HepG2 (cell line): ENCODE data around the gene GPR39. TPM values are rescaled to one million over a fixed set of nuclear protein-coding genes. Genes with fewer than 3 reads are reported as not detected.

Experiments
- ATAC-seq: fragments of 200-7000 bp; cut with Tn5 transposase; 3 replicates; pipeline ENCODE4 v1.9.1; 2020; ENCODE audit warnings: mild to moderate bottlenecking, moderate library complexity
- BruUV-seq: library from RNA; stranded (reverse); fragments of 400-500 nt; replicated peaks from 2 replicates; lab custom pipeline; 2021; lab: Mats Ljungman, UMichigan
- CTCF ChIA-PET: fragments of 300-600 bp; formaldehyde crosslinking; extraction: SDS; loops from one replicate; lab custom pipeline; 2021; ENCODE audit warnings: low total read pairs, inconsistent platforms, low intra/inter-chr PET ratio; lab: Yijun Ruan, JAX
- POLR2A ChIA-PET: fragments of 350-600 bp; sonication (Branson Sonifier 250); formaldehyde crosslinking; loops from one replicate; lab custom pipeline; 2020; ENCODE audit warnings: antibody characterized with exemption, inconsistent platforms; lab: Yijun Ruan, JAX
- DNase-seq: peaks from one replicate; pipeline ENCODE4 v3.0.0-alpha.2; 2015; ENCODE audit warnings: low spot score
- FAIRE-seq: peaks from 3 replicates; lab custom pipeline; 2011; peaks lifted over from hg19 to GRCh38; lab: Jason Lieb, UNC
- H2AFZ ChIP-seq: one replicate; pipeline ENCODE4 v1.6.1; 2011; ENCODE audit warnings: low read length, inconsistent platforms
- H3K27ac ChIP-seq: fragments of 300-600 bp; 3 replicates; pipeline ENCODE4 v1.8.0; 2011; ENCODE audit warnings: mixed run types, mild to moderate bottlenecking, mixed read lengths, low read length, inconsistent platforms; ENCODE audit not compliant: insufficient read depth; ENCODE audit errors: extremely low read length
- H3K27me3 ChIP-seq, 2 experiments: fragments of 200-600 bp in 1 of 2; 2 replicates in 1 of 2; 3 replicates in 1 of 2; pipeline versions ENCODE4 v1.6.0 to v1.8.0; 2011; ENCODE audit warnings: low read length in 2 of 2, mild to moderate bottlenecking in 2 of 2, moderate library complexity in 2 of 2, inconsistent platforms in 1 of 2; ENCODE audit not compliant: insufficient read depth in 2 of 2, control insufficient read depth in 1 of 2
- H3K36me3 ChIP-seq, 2 experiments: fragments of 200-600 bp in 1 of 2; replicated peaks in 1 of 2; 2 replicates in 1 of 2; 3 replicates in 1 of 2; pipeline versions ENCODE4 v1.5.1 to v1.8.0; 2011; ENCODE audit warnings: low read length in 2 of 2, inconsistent platforms in 1 of 2; ENCODE audit not compliant: insufficient read depth in 2 of 2, control insufficient read depth in 1 of 2
- H3K4me1 ChIP-seq: 2 replicates; pipeline ENCODE4 v1.5.1; 2012; ENCODE audit warnings: low read length, inconsistent platforms; ENCODE audit not compliant: insufficient read depth
- H3K4me2 ChIP-seq: 2 replicates; pipeline ENCODE4 v1.6.0; 2011; ENCODE audit warnings: low read depth, low read length, inconsistent platforms
- H3K4me3 ChIP-seq, 3 experiments: fragments of 200-600 bp in 1 of 3; sonication (generic), shearing (Covaris generic) in 1 of 3; replicated peaks in 1 of 3; 2 replicates each; pipeline ENCODE4 v1.5.1; 2011 to 2016; ENCODE audit warnings: low read length in 3 of 3, inconsistent platforms in 2 of 3, low read depth in 2 of 3, mild to moderate bottlenecking in 2 of 3, control low read depth in 1 of 3, mixed read lengths in 1 of 3; ENCODE audit not compliant: insufficient read depth in 1 of 3
- H3K79me2 ChIP-seq: one replicate; pipeline ENCODE4 v1.6.1; 2011; ENCODE audit warnings: low read length, inconsistent platforms; ENCODE audit not compliant: insufficient read depth
- H3K9ac ChIP-seq: 2 replicates; pipeline ENCODE4 v1.6.0; 2011; ENCODE audit warnings: mild to moderate bottlenecking, low read depth, low read length, inconsistent platforms; ENCODE audit not compliant: insufficient read depth
- H3K9me3 ChIP-seq: 2 replicates; pipeline ENCODE4 v1.5.1; 2012; ENCODE audit warnings: mild to moderate bottlenecking, low read length
- H4K20me1 ChIP-seq: 2 replicates; pipeline ENCODE4 v1.6.0; 2011; ENCODE audit warnings: inconsistent platforms, mild to moderate bottlenecking, low read length, moderate library complexity; ENCODE audit not compliant: insufficient read depth
- ATF5 ChIP-seq: sonication (generic); formaldehyde crosslinking; IDR thresholded peaks from 2 replicates; pipeline ENCODE4 v1.4.0; 2020; ENCODE audit warnings: mild to moderate bottlenecking, low read depth, missing genetic modification reagents
- CREB3 ChIP-seq: sonication (generic); formaldehyde crosslinking; IDR thresholded peaks from 2 replicates; pipeline ENCODE4 v1.5.0; 2020; ENCODE audit warnings: missing genetic modification reagents
- E2F1 ChIP-seq: sonication (generic); formaldehyde crosslinking; IDR thresholded peaks from 2 replicates; pipeline ENCODE4 v1.5.0; 2020; ENCODE audit warnings: missing genetic modification reagents
- FOXK1 ChIP-seq: sonication (generic); formaldehyde crosslinking; IDR thresholded peaks from 2 replicates; pipeline ENCODE4 v1.4.0; 2020; ENCODE audit warnings: low read depth, missing genetic modification reagents, borderline replicate concordance
- HNRNPUL1 ChIP-seq: fragments of 200-400 bp; formaldehyde crosslinking; IDR thresholded peaks from 2 replicates; pipeline ENCODE4 v1.6.1; 2017; ENCODE audit warnings: low read depth, mild to moderate bottlenecking, low read length, moderate library complexity
- MEIS1 ChIP-seq: sonication (generic); formaldehyde crosslinking; IDR thresholded peaks from 2 replicates; pipeline ENCODE4 v1.9.0; 2021; ENCODE audit warnings: mild to moderate bottlenecking, missing genetic modification reagents, moderate library complexity, borderline replicate concordance
- RBAK ChIP-seq: sonication (generic); formaldehyde crosslinking; IDR thresholded peaks from 2 replicates; pipeline ENCODE4 v1.5.1; 2020; ENCODE audit warnings: mild to moderate bottlenecking, missing genetic modification reagents
- SALL1 ChIP-seq: sonication (generic); formaldehyde crosslinking; IDR thresholded peaks from 2 replicates; pipeline ENCODE4 v1.8.0; 2022; ENCODE audit warnings: mild to moderate bottlenecking, missing genetic modification reagents
- TBX3 ChIP-seq: fragments of 450-650 bp; IDR thresholded peaks from 2 replicates; pipeline ENCODE4 v1.6.1; 2017; ENCODE audit warnings: antibody characterized with exemption, mild to moderate bottlenecking, inconsistent platforms, borderline replicate concordance
- ZNF138 ChIP-seq: sonication (generic); formaldehyde crosslinking; IDR thresholded peaks from 2 replicates; pipeline ENCODE4 v1.5.0; 2020; ENCODE audit warnings: mild to moderate bottlenecking, low read depth, missing genetic modification reagents
- ZNF263 ChIP-seq: sonication (generic); formaldehyde crosslinking; IDR thresholded peaks from 2 replicates; pipeline ENCODE4 v1.4.0; 2020; ENCODE audit warnings: missing genetic modification reagents
- ZNF503 ChIP-seq: sonication (generic); formaldehyde crosslinking; IDR thresholded peaks from 2 replicates; pipeline ENCODE4 v1.4.0; 2020; ENCODE audit warnings: missing genetic modification reagents
- WGBS: methylation state at CpG from one replicate; pipeline ENCODE4 v1.1.6; 2017; ENCODE audit warnings: low lambda C conversion rate; 5-methylcytosine and 5-hydroxymethylcytosine counted together
- in situ Hi-C: cut with HindIII; loops from 2 replicates; pipeline ENCODE4 v1.10.0; 2017; ENCODE audit warnings: low pct_unique_long_range_greater_than_20kb; ENCODE audit not compliant: extremely low pct_ligation_motif_present
- intact Hi-C: fragments of 100-400 bp; cut with micrococcal nuclease; formaldehyde crosslinking; loops from one replicate; pipeline ENCODE4 v1.10.0; 2022; ENCODE audit not compliant: unreplicated experiment
- polyA plus RNA-seq, 8 experiments: library from polyadenylated mRNA; depleted of rRNA in 3 of 8; stranded (reverse) in 7 of 8; unstranded in 1 of 8; fragments of >200 nt; fragmentation: Illumina TruSeq in 4 of 8; extraction: Trizol in 4 of 8; gene quantifications; 2 replicates each; pipeline versions ENCODE4 v1.2.1 to v1.2.3, GENCODE V29; 2011 to 2016; ENCODE audit warnings: low read depth in 4 of 8, missing spikeins in 1 of 8, mixed read lengths in 1 of 8; ENCODE audit not compliant: insufficient read depth in 1 of 8
- total RNA-seq, 5 experiments: library from RNA; depleted of rRNA; stranded (reverse); fragments of >200 nt; fragmentation: Illumina TruSeq; extraction: Trizol; gene quantifications; 2 replicates each; pipeline ENCODE4 v1.2.3, GENCODE V29; 2016; ENCODE audit warnings: low read depth in 1 of 5

Gene GPR39
- total and polyA plus RNA-seq, 2 of the 13 experiments (the other 11 are each of a cell fraction or from before 2014, with no cell fraction given), result 0.16 to 0.62 TPM

- H3K4me2 ChIP-seq, result no peak overlapping the region
- no peaks in the 10 kb centered on the region for H4K20me1 ChIP-seq
- H3K4me1 ChIP-seq, result no peaks in the 10 kb centered on the region
- ChIA-PET CTCF (no interaction called here), POLR2A (no interaction called here)
- intact Hi-C loops, result no loop called here
- no peak overlapping the region for H3K27ac ChIP-seq
- WGBS, result 29% methylated on average over 12 of the region's 12 CpGs
- no peak overlapping the region for H2AFZ ChIP-seq
- no peaks in the 10 kb centered on the region for H3K79me2 ChIP-seq
- H3K27me3 ChIP-seq, result no peaks in the 10 kb centered on the region
- H3K9ac ChIP-seq, result no peak overlapping the region
- H3K36me3 ChIP-seq, result no peaks in the 10 kb centered on the region
- no TSS peak for BruUV-seq
- no peak for ATAC-seq
- peaks cover 10% of the 10 kb centered on the region; the same call in 1 of the 2 replicates for H3K9me3 ChIP-seq
- no peak for TF ChIP-seq ZNF138 (CRISPR knock-in tag)
- no peak for DNase-seq
- in situ Hi-C loops, result no loop called here
- H3K4me3 ChIP-seq, result no peak overlapping the region
- no peak for FAIRE-seq
Measured at GRCh38 chr2:132559326-132559725, 142.7 kb downstream of the GPR39 start.

GRCh38 chr2:132559921-132560320 is 143.3 kb downstream of the GPR39 start:
- H3K4me2 ChIP-seq, result no peak overlapping the region
- intact Hi-C loops (no loop called here), in situ Hi-C loops (no loop called here)
- POLR2A ChIA-PET, result no interaction called here
- TF ChIP-seq ZNF503 (CRISPR knock-in tag) (no peak), SALL1 (CRISPR knock-in tag) (no peak), RBAK (CRISPR knock-in tag) (no peak), ATF5 (CRISPR knock-in tag) (no peak), ZNF263 (no peak), FOXK1 (CRISPR knock-in tag) (no peak), HNRNPUL1 (no peak), TBX3 (no peak), CREB3 (no peak), MEIS1 (no peak), E2F1 (no peak)
- H3K27me3 ChIP-seq, result no peaks in the 10 kb centered on the region
- H3K36me3 ChIP-seq, result no peaks in the 10 kb centered on the region
- H2AFZ ChIP-seq, result no peak overlapping the region
- H3K9ac ChIP-seq, result no peak overlapping the region
- ATAC-seq, result no peak
- H3K27ac ChIP-seq, result no peak overlapping the region
- H3K4me3 ChIP-seq, result no peak overlapping the region
- WGBS, result 9% methylated on average over 2 of the region's 2 CpGs
- H3K4me1 ChIP-seq, result no peaks in the 10 kb centered on the region
- CTCF ChIA-PET, result no interaction called here
- DNase-seq, result no peak
- H4K20me1 ChIP-seq, result no peaks in the 10 kb centered on the region
- BruUV-seq, result no TSS peak
- 0 out of 2 replicates have a peak, but pooled peaks cover 10% of the 10 kb centered on the region for H3K9me3 ChIP-seq
- no peak for FAIRE-seq
- H3K79me2 ChIP-seq, result no peaks in the 10 kb centered on the region
